Fibroblast of skin of scalp (primary cell): ENCODE results near the gene OR7G1. TPM values are rescaled to one million over a fixed set of nuclear protein-coding genes. Genes with fewer than 3 reads are reported as not detected.

Experiments
- DNase-seq: peaks from one replicate; pipeline ENCODE4 v3.0.0-alpha.2; 2013
- polyA plus RNA-seq, 2 experiments: library from polyadenylated mRNA; unstranded; fragments of 120-200 nt; gene quantifications; one replicate each; pipeline ENCODE4 v1.2.1, GENCODE V29; 2013; ENCODE audit not compliant: insufficient read length in 2 of 2

The OR7G1 gene, protein sequence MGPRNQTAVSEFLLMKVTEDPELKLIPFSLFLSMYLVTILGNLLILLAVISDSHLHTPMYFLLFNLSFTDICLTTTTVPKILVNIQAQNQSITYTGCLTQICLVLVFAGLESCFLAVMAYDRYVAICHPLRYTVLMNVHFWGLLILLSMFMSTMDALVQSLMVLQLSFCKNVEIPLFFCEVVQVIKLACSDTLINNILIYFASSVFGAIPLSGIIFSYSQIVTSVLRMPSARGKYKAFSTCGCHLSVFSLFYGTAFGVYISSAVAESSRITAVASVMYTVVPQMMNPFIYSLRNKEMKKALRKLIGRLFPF
- not detected for polyA plus RNA-seq (2013, experiment 1 of 2; ENCODE audit: insufficient read length)
- not detected for polyA plus RNA-seq (2013, experiment 2 of 2; ENCODE audit: insufficient read length)

DNA sequence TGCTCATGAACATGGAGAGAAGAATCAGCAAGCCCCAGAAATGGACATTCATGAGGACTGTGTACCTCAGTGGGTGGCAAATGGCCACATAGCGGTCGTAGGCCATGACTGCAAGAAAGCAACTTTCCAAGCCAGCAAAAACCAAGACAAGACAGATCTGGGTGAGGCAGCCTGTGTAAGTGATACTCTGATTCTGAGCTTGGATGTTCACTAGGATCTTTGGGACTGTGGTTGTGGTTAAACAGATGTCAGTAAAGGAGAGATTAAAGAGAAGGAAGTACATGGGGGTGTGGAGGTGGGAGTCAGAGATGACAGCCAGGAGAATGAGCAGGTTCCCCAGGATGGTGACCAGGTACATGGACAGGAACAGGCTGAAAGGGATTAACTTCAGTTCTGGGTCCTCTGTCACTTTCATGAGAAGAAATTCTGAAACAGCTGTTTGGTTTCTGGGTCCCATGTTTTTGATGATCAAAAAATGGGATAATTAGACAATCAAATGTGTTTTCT is at the start of gene OR7G1:
Gene OR7G1 (minus strand): TSS at position 457 of the 507 bp plus-strand sequence. CDS start 0 bp downstream, at position 457.
- DNase-seq: no peak

DNA sequence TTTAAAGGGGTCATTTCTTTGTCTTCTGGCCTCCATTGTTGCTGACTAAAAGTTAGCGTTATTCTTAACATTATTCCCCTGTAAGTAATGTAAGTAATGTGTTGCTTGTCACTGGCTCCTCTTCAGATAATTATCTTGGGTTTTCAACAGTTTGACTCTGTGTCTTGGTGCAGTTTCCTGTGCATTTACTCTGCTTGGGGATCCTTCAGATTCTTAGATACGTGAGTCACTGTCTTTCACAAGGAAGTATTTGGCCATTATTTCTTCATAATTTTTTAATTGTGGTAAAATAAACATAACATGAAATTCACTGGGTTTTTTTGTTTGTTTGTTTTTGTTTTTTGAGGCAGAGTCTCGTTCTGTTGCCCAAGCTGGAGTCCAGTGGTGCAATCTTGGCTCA is 49.7 kb upstream of the OR7G1 start:
- DNase-seq: no peak

DNA sequence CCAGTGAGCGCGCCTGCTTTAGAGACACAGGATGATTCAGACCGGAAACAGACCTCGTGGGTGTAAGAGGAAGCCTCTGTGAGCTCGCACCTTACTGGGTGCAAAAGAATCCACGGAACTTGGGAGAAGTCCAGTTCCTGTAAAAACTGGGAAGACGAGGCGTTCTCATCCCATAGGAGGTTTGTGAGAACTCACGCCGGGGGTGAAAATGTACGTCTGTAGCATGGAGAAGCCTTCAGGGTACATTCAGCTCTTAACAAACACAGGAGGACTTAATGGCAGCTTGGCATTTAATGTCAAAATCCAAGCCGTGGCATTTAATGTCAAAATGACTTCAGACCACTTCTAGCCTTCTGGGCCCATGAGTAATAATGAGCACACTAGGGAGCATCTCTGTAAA is 45.9 kb upstream of the OR7G1 start:
- DNase-seq: no peak

DNA sequence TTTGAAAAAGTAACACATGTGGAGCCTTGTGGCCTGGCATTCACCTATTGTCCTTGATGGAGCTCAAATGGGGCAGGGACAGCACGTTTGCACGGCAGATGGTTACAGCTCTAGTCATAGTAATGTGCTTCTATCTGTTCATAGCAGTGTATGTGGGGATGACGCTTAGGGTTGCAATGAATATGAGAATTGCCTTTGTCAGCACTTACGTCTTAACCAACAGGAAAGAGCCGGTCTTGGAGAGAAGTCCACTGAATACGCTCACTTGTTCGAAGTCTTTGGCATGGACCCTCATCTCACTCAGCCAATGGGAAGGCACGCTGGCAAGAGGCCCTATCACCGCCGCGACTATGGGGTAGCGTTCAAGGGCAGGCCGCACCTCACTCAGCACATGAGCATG is 44.3 kb upstream of the OR7G1 start:
- DNase-seq: no peak

DNA sequence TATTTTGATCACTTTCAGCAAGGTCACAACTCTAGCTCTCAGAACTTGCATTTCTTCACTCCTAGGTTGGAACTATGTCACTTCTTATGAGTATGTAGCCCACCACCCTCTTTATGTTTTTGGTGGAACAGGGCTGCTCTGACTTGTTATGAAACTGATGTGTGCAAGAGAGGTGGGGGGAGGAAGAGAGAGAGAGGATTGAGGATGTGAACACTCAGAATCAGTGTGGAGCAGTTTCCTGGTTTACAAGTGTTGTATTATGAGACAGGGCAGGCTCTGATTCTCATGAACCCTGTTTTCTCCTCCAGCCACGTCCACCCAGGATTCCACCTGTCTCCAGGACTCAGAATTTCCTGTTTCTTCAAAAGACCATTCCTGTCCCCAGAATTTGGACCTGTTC is 40.7 kb upstream of the OR7G1 start:
- DNase-seq: no peak

DNA sequence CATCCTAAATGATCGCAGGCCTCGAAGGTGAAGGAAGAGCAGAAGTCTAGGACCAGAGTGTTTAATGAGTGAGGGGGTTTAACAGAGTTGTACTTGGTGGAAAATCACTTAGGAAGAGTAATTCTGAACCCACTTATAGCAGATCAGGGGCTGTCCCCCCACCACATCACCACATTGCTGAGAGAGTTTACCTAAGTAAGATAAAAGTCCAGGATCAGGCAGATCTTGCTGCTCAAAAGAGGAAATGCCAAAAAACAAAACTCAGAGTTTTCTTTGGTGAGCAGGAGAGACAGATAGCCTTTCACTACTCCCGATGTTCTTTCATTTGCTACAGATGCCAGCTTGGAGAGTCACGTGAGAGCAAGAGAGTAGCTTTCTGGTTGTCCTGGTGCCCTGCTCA is 40.0 kb upstream of the OR7G1 start:
- no peak for DNase-seq

DNA sequence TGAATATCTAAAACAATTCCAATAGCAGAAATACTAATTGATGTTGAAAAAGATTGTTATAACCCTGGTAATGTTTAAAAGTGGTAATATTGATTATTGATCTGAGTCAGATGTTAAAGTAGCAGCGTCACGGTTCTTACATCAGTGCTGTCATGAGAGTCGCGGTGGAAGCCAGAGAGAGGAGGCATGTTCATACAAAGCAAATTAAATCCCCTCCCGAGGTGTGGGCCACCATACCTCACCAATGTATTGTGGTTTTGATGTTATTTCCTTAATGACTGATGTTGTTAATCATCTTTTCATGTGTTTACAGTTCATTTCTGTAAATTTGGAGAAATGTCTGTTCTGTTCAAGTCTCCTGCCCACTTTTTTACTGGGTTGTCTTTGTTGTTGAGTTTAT is 35.8 kb upstream of the OR7G1 start:
- DNase-seq: no peak

DNA sequence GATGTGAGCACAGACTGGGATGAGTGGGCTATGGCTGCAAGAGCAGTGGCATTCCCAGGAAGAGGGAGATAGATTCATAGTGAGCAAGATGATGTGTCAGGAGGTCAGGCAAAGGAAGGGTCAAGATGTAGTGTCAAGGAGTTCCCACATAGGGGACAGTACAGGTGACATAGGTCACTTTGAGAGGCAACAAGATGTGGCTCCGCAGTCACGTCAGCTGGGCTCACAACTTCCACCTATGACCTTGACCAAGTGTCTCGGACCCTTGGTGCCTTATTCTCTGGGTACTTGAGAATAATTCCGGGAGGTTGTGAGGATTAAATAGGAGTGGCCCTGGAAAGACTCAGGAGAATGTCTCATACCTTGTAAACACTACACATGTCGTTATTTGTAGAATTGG is 35.1 kb upstream of the OR7G1 start:
- no peak for DNase-seq

DNA sequence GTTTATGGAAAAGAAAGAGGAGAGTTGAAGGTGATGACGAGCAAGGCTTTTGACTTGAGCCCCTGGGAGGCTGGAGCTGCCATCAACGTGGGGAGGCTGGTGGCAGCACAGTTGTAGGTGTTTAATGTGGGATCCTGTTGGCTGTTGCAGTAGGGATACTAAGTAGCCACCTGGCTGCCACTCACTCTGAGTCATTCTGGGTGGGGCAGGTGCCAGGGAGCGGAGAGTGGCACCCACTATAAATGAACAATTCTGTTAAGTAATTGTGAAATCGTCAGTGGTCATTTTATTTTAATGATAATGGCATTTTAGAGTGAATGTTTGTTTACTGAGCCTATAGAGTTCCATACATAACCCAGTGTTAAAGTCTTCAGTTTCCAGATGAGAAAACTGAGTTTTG is 34.4 kb upstream of the OR7G1 start:
- no peak for DNase-seq

DNA sequence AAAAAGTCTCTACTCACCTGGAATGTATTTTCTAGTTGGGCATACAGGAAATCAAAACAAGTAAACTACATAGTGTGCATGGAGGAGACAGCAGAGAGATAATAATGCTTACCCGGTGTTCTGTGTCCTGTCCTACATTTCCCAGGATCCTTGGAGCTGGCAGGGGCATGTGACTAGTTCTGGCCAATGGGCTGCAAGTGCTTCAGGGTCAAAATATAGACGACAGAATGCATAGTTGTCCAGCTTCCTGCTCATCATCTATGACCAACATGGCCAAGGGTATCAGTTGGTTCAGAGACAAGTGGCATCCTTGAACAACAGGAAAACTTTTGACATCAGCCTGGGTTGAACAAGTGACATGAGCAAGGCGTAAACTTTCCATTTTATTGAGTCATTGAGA is 33.1 kb upstream of the OR7G1 start:
- DNase-seq: no peak

DNA sequence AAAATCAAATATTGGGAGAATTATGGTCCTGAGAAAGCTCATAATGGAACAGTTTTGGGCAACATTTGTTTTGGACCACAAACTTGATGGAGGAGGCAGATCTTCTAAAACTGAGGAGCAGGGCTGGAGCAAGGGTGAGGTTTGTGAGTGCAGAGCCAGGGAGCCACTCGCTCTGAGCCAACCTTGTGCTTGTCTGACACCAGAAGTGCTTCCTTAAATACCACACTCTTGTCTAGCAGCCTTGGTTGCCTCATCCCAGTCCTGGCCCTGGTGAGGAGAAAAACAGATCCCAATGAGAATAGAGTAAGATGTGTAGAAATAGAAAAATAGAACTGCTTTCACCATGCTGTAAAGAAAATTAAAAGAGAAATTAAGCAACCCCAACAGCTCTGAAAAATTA is 31.3 kb upstream of the OR7G1 start:
- DNase-seq: no peak

DNA sequence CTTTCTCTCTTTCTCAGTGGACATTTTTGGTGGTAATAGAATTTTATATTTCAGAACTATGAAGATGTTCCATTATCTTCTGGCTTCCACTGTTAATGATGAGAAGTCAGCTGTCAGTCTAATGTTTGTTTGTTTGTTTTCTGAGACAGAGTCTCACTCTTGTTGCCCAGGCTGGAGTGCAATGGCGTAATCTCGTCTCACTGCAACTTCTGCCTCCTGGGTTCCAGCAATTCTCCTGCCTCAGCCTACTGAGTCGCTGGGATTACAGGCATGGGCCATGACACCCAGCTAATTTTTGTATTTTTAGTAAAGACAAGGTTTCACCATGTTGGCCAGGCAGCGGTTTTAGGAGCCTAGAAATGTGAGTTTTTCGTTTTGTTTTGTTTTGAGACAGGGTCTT is 29.4 kb upstream of the OR7G1 start:
- DNase-seq: no peak

DNA sequence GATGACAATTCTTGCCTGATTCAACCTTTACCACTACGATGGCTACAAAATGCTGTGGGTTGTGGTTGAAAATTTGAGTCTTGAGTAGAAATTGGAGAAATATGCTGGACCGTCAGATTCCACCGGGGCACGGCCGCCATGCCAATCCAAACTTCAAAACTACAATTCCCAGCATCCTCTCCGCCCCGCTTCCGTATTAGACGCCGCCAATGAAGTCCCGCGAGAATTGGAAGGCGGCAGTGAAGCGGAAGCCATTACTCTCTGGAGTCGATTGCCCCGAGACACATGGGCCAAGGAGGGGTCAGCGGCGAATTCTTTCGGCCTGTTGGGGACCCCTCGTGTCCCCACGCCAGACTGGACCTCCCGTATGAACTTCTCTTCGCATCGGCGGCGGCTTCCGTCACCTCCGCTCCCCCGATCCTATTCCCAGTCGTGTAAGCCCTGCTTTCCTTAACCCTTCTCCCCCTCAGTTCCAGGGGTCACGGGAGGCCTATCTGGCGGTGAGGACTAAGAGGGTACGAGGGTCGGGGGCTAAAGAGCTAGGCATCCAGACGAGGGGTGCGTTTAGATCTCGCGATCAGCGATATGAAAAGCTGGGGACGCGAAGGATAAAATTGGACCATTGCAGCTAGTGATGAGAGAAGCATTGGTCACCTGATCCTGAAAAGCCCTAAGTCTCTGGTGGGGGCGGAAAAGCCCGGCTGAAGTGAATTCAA is 24.8 kb upstream of the OR7G1 start, which contains the start of gene ZNF317:
Gene ZNF317 (plus strand): TSS at position 239 of the 716 bp plus-strand sequence. CDS start 15,620 bp downstream, outside the sequence.
- DNase-seq: peak; percentile 95

DNA sequence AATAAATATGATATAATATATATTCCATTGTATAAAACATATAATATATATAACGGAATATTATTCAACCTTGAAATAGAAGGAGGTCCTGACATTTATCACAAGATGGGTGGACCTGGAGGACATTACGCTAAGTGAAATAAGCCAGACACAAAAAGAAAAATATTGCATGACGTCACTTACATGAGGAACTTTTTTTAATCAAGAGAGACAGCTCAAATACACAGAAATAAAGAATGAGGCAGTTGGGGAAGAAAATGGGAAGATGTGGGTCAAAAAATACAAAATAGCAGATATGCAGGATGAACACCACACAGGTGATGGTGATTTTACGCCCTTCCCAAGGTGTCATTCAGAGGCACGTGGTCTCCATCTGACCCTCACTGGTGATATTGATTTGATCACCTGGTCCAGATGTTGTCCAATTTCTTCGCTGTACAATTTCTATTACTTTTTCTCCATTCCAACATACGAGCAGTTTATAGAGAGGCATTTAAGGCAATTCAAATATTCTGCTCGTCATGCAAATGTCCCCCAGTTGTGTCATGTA is 24.1 kb upstream of the OR7G1 start:
- DNase-seq: no peak

DNA sequence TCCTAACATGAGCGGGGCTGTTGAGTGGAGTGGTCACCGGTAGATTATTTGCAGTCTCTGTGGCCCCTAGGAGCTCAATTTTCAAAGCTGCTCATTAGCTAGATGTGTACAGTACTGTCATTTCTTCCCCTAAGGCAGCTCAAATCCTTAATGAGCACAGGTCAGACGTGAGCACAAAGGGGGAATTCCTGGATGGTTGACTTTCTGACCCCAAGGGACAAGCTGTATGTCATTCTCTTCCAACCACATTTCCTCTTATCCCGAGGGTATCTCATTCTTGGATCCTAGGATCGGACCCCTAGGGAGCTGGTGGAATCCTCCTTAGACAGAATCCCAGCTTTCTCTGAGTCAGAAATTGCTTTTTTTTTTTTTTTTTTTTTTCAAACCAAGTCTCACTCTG is 16.9 kb upstream of the OR7G1 start:
- peak; percentile 6 for DNase-seq

DNA sequence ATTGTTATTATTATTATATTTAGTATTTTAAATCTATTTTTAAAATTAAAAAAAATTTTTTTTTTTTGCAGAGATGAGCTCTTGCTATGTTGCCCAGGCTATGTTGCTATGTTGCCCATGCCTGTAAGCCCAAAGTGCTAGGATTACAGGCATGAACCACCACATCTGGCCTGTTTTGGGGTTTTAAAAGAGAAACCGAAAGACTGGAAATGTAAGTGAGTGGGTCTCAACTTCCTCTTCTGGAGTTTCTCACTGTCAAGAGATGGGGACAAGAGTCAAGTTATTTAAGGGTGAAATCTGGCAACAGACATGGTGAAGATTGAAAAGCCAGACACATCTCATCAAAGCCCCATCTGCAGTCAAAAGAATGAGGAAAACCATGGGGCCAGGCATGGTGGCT is 15.4 kb upstream of the OR7G1 start:
- no peak for DNase-seq

DNA sequence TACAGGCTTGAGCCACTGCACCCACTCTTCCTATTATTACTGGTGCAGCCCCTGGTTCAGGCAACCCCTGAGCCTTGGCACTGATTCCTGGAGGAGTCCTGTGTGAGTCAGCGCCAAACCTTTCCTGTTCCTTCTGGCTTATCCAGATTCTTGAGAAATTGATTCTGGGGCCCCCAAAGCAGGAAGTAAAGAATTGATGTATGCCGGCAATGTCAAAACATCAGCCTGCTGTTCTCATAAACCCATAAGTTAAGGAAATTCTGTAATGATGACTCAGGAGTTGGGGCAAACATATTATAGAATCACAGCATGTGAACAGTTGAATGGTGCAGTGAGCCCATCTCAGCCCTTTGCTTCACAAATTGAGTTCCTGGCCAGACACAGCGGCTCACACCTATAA is 12.6 kb upstream of the OR7G1 start:
- DNase-seq: peak; percentile 12

DNA sequence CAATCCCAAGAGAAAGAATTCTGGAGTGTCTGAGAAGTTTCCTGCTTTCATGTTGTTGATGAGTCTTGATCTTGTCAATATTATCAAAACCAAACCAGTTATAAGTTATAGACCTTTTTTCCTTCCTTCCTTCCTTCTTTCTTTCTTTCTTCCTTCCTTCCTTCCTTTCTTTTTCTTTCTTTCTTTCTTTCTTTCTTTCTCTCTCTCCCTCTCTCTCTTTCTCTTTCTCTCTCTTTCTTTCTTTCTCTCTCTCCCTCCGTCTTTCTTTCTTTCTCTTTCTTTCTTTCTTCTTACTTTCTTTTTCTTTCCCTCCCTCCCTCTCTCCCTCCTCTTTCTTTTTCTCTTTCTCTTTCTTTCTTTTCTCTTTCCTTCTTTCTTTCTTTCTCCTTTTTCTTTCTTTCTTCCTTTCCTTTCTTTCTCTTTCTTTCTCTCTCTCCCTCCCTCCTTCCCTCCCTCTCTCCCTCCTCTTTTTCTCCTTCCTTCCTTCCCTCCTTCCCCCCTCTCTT is 11.4 kb upstream of the OR7G1 start, which contains the start of gene OR7G3:
Gene OR7G3 (minus strand): TSS at position 51 of the 506 bp plus-strand sequence. CDS start 0 bp downstream, at position 51.
- no peak for DNase-seq

DNA sequence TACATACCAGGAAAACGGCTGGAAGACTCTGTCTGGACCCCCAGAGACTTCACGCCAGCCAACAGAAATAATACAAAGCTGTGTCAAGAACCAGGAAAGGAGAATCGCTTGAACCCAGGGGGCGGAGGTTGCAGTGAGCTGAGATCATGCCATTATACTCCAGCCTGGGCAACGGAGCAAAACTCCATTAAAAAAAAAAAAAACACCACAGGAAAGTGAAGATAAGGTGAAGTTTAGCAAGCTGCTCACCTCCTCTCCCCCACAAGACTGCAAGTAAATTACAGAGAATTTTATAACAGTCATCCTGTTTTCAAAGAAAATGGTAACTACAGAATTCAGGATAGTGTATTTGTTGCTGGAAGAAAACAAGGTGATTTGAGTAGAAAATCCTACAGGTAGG is 984 bp upstream of the OR7G1 start:
- no peak for DNase-seq

DNA sequence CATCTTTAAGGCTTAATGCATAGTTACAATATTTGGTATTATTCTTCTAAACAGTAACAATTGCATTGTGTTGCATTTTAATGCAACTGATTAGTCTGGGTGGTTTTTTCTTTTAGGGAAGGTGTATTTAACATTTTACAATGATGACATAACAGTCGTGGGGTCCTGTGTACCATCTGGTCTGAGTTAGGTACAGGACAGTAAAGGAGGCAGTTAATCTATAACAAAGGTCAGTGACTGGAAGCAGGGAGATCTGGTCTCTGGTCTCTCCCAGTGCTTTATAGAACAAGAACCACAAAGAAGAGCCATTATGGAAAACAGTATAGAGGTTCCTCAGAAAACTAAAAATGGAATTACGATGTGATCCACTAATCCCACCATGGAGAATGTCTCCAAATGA is 5.6 kb downstream of the OR7G1 start:
- DNase-seq: no peak

DNA sequence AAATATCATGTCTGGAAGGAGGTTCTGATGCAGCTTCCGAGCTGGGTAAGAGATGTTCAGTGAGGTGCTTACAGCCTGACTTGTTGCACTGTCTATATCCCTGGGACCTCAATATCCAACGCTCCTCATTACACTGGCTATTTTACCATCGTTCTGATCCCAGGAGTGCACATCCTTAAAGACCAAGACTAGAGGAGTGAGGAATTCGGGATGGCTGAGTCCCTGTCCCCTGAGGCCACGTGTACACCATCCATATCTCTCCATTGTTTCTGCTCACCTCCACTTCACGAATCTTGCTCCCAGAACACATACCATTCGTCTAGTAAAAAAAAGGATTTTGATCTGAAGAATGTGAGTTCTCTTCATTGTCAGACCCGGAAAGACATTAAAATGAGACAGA is 8.2 kb downstream of the OR7G1 start, which contains the start of gene OR7G2:
Gene OR7G2 (minus strand): TSS at position 101 of the 400 bp plus-strand sequence. CDS start 4,232 bp downstream, outside the sequence.
- no peak for DNase-seq

DNA sequence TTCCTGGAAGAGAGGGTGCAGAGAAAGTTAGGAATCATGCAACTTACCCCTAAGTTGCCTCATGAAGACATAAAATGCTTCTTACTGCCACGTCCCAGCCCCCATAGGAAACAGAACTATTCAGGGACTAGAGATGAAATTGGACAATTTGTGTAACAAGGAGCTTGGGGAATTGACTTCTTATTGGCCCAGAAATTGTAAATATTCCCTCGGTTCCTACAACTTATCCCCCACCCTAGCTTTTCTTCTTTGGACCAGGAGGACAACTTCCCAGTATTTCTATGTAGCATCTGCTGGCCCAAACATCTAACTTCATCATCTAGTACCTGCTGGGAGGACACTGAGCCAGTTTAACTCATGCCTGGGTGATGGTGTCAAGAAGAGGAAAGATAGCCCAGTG is 28.8 kb downstream of the OR7G1 start, which contains the start of gene OR1M1:
Gene OR1M1 (plus strand): TSS at position 301 of the 400 bp plus-strand sequence. CDS start 6,184 bp downstream, outside the sequence.
- DNase-seq: no peak

DNA sequence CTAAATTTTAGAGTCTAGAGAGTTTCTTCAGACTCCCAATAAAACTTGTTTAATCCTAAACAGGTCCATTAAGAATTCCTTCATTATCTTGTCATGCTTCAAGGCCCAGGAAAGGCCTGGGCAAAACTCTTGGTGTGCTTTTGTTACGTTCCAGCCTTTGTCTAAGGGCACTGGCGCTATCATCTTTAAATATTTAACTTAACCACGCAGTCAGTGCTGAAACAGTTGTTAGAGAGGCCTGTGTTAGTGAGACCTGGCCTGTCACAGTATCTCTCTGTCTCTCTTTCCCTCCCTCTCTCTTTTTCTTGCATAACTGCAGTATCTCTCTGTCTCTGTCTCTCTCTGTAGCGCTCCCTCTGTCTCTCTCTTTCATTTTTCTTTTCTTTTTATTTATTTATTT is 36.9 kb downstream of the OR7G1 start:
- no peak for DNase-seq
